Heart right ventricle (tissue), 16 donors: ENCODE data around the gene LARGE1. TPM values are rescaled to one million over a fixed set of nuclear protein-coding genes. Genes with fewer than 3 reads are reported as not detected.
A peak's percentile ranks its signal among the peaks of the same experiment; 100 is the strongest.

Source experiments
- ATAC-seq, 8 donors: fragments of 200-7000 bp; cut with Tn5 transposase; one replicate each; pipeline ENCODE4 v1.9.1; 2020; ENCODE audit warnings: mild to moderate bottlenecking in 8 of 8, moderate library complexity in 8 of 8, moderate number of reproducible peaks in 1 of 8
- DNase-seq, 2 donors: peaks; one replicate each; pipeline ENCODE4 v3.0.0-alpha.2; 2020
- H3K27ac ChIP-seq, 10 donors: fragments of 200-600 bp; sonication (generic) in 2 of 10; one replicate each; pipeline versions ENCODE4 v1.5.0 to v1.8.0; 2020 to 2022; ENCODE audit warnings: mild to moderate bottlenecking in 3 of 10
- H3K27me3 ChIP-seq, 7 donors: fragments of 200-600 bp; one replicate each; pipeline ENCODE4 v1.8.0; 2021 to 2022; ENCODE audit warnings: mild to moderate bottlenecking in 2 of 7
- H3K36me3 ChIP-seq, 9 donors: fragments of 200-600 bp; sonication (generic) in 1 of 9; one replicate each; pipeline versions ENCODE4 v1.5.0 to v1.8.0; 2020 to 2022; ENCODE audit warnings: mild to moderate bottlenecking in 2 of 9
- H3K4me1 ChIP-seq, 9 donors: fragments of 200-600 bp; sonication (generic) in 1 of 9; one replicate each; pipeline versions ENCODE4 v1.5.0 to v1.8.0; 2020 to 2022; ENCODE audit warnings: mild to moderate bottlenecking in 4 of 9
- H3K4me3 ChIP-seq, 10 donors: fragments of 200-600 bp; sonication (generic) in 2 of 10; one replicate each; pipeline versions ENCODE4 v1.5.0 to v1.8.0; 2020 to 2022; ENCODE audit warnings: mild to moderate bottlenecking in 7 of 10, moderate library complexity in 2 of 10
- H3K9me3 ChIP-seq, 11 donors: fragments of 200-600 bp in 10 of 11; sonication (generic) in 2 of 11; one replicate each; pipeline versions ENCODE4 v1.5.0 to v1.8.0; 2013 to 2022; ENCODE audit warnings: mild to moderate bottlenecking in 2 of 11, control low read depth in 1 of 11, moderate library complexity in 1 of 11
- WGBS, 2 donors: extraction: QIAGEN DNeasy Blood & Tissue Kit; methylation state at CpG; one replicate each; pipeline ENCODE4 v1.1.7; 2013; ENCODE audit warnings: inconsistent platforms in 1 of 2; 5-methylcytosine and 5-hydroxymethylcytosine counted together
- intact Hi-C, 10 donors: fragments of 100-400 bp; cut with DNase I; formaldehyde crosslinking; loops; one replicate each; pipeline versions ENCODE4 v1.11.1 to v1.14.2; 2022
- polyA plus RNA-seq, 2 donors: library from polyadenylated mRNA; stranded (reverse); fragments of 200-250 nt; gene quantifications; one replicate each; pipeline ENCODE4 v1.2.3, GENCODE V29; 2013
- total RNA-seq, 10 donors: library from RNA; stranded (reverse); fragmentation: NEBNext Ultra II Directional in 3 of 10; extraction: Animal tissue kit (Norgen Biotek cat#: 25700) in 3 of 10; gene quantifications; one replicate each; pipeline versions ENCODE4 v1.2.1 to v1.2.4, GENCODE V29; 2021 to 2023
- TF ChIP-seq, protein P1 (sequence below), 9 donors: fragments of 200-600 bp; sonication (generic) in 2 of 9; IDR thresholded peaks; one replicate each; pipeline versions ENCODE4 v1.5.0 to v1.8.0; 2021 to 2022; ENCODE audit warnings: antibody characterized with exemption in 9 of 9, mild to moderate bottlenecking in 5 of 9, moderate library complexity in 1 of 9
- donor health status: Arrhythmogenic right ventricular cardiomyopathy.
- donor health status: ischemic (EF 13 %, LVEDD 7.1; RV severe dilation, severe dysfunction).
- donor health status: healthy with polysubstance abuse.
- donor health status: DM: no; HTN: yes; CAD: no.
- donor health status: DM: no; HTN: no; CAD: no.
- donor health status: ischemic (EF 25% LVEDD 6.9; RV normal size, moderate dysfunction).
- donor health status: ischemic (EF 25% LVEDD 5.7; RV mildly dilated, moderate dysfunction).
- donor health status: healthy.
- donor health status: DM: yes; HTN: yes; CAD: no.
- donor health status: Ischemic cardiomyopathy.
- donor health status: ischemic (EF 35%, LVEDD 5.7; RV mildly dilated, moderate dysfunction).
- donor health status: nonischemic (EF 11% LVEDD 7.7; RV severe dilation, severe dysfunction).
- donor health status: DM: yes; HTN: yes; CAD: no.
- donor health status: PGD.
- donor health status: ischemic (EF 29% LVEDD 5.4; RV normal size, mild dysfunction).
- donor health status: nonischemic (EF 23%, LVEDD 6.1; RV moderate dilation, normal function).

The LARGE1 gene
- total and polyA plus RNA-seq, 12 donors = 33.7 to 184 (median 144) TPM

- Histone ChIP-seq H3K4me1 (peaks cover 4 to 29% (median 17%) of the 10 kb centered on the region in 9 donors), H3K36me3 (peaks cover 0 to 9% (median 0%) of the 10 kb centered on the region in 9 donors), H3K27me3 (no peaks in the 10 kb centered on the region), H3K9me3 (peaks cover 0 to 9% (median 0%) of the 10 kb centered on the region in 11 donors), H3K4me3 (no peak overlapping the region), H3K27ac (no peak overlapping the region)
- 94 to 95% methylated on average over 4 of the region's 4 CpGs for WGBS, 2 donors
- intact Hi-C loops = no loop called here
- ATAC-seq (no peak), DNase-seq (no peak)
- TF ChIP-seq, protein P1, sequence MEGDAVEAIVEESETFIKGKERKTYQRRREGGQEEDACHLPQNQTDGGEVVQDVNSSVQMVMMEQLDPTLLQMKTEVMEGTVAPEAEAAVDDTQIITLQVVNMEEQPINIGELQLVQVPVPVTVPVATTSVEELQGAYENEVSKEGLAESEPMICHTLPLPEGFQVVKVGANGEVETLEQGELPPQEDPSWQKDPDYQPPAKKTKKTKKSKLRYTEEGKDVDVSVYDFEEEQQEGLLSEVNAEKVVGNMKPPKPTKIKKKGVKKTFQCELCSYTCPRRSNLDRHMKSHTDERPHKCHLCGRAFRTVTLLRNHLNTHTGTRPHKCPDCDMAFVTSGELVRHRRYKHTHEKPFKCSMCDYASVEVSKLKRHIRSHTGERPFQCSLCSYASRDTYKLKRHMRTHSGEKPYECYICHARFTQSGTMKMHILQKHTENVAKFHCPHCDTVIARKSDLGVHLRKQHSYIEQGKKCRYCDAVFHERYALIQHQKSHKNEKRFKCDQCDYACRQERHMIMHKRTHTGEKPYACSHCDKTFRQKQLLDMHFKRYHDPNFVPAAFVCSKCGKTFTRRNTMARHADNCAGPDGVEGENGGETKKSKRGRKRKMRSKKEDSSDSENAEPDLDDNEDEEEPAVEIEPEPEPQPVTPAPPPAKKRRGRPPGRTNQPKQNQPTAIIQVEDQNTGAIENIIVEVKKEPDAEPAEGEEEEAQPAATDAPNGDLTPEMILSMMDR (IDR thresholded peaks at IDR 0.05) = no peak
Observed at GRCh38 chr22:33748714-33749113, 171.6 kb downstream of the LARGE1 start.

DNA sequence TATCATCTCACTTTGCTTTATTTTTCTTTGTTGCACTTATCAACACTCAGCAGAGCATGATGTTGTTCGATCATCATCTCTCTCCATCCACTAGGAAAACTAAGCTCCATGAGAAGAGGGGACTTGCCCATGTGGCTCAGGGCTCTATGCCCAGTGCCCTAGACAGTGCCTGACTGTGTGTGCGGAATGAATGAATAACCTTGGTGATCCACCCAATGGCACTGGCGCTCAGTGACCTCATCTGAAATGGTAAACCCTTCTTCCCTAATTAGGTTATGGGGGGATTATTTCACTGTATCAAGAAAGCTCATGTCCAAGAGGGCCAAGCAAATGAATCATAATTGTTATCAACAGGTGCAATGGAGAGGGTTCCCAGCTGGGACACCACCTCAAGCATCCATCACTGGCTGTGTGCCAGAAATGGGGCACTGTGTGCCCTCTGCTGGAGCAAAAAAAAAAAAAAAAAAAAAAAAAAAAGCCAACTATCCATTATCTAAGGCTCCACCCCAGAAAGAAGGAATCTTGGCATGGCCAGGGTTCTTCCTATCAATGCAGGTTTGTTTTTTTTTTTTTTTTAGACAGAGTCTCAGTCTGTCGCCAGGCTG, 172.6 kb downstream of the LARGE1 start:
- H3K27ac ChIP-seq = no peak overlapping the region
- WGBS, 2 donors = 87 to 88% methylated on average over 4 of the region's 4 CpGs
- DNase-seq (no peak), ATAC-seq (peak in 5 of 8 donors; percentile 16 to 45 (median 33))
- no peaks in the 10 kb centered on the region for H3K27me3 ChIP-seq
- TF ChIP-seq, protein P1 (IDR thresholded peaks at IDR 0.05) = peak in 2 of 9 donors; percentile 5 to 7
- intact Hi-C loops = no loop called here
- H3K36me3 ChIP-seq = peaks cover 0 to 4% (median 0%) of the 10 kb centered on the region in 9 donors
- peaks cover 4 to 29% (median 17%) of the 10 kb centered on the region in 9 donors for H3K4me1 ChIP-seq
- H3K4me3 ChIP-seq = no peak overlapping the region
- peaks cover 0 to 4% (median 0%) of the 10 kb centered on the region in 11 donors for H3K9me3 ChIP-seq

DNA sequence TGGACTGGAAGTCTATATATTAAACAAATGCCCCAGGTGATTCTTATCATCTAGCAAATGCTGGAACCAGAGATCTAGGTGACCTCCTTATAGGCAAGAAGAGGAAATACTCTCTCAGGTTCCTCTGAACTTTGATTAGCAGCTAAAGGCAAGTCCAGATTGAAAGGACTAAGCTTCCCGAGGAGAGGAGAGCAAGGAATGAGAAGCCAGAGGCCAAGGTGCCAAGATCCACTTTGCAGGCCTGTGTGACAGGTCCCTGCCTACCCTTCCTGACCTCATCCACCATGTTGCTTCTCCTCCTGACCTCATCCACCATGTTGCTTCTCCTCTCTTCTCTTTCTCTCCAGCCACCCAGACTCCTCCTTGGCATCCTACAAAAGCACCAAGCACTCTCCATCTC, 173.2 kb downstream of the LARGE1 start:
- Histone ChIP-seq H3K4me3 (no peak overlapping the region), H3K27ac (no peak overlapping the region), H3K9me3 (peaks cover 0 to 2% (median 0%) of the 10 kb centered on the region in 11 donors), H3K36me3 (no peaks in the 10 kb centered on the region), H3K4me1 (peaks cover 4 to 29% (median 17%) of the 10 kb centered on the region in 9 donors), H3K27me3 (no peaks in the 10 kb centered on the region)
- peak in 1 of 8 donors; percentile 9 for ATAC-seq
- intact Hi-C loops = no loop called here
- no peak for DNase-seq
- WGBS, 2 donors = 63 to 92% methylated on average over 1 of the region's 1 CpG
- TF ChIP-seq, protein P1 (IDR thresholded peaks at IDR 0.05) = no peak

DNA sequence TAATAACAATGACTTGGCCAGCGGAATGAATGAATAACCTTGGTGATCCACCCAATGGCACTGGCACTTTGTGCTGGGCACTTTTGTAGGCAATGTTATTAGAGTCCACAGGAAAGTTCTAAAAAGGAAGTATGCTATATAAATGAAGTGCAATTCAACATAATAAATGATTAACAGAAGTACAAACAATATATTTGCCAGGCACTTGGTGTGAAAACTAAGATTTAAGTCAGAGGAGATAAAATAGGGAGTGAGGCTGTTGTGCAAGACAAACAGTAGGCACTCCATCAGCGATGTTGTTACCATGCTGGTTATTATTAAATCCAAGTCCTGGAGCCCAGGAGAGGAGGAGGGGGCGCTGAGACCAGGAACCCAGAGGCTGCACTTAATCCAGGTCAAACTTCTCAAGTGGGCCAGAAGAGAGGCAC, 173.8 kb downstream of the LARGE1 start:
- DNase-seq (no peak), ATAC-seq (no peak)
- intact Hi-C loops = no loop called here
- Histone ChIP-seq H3K4me1 (peaks cover 4 to 29% (median 20%) of the 10 kb centered on the region in 9 donors), H3K36me3 (no peaks in the 10 kb centered on the region), H3K9me3 (no peaks in the 10 kb centered on the region), H3K27ac (no peak overlapping the region), H3K27me3 (no peaks in the 10 kb centered on the region), H3K4me3 (no peak overlapping the region)
- TF ChIP-seq, protein P1 (IDR thresholded peaks at IDR 0.05) = no peak
- WGBS, 2 donors = 82 to 89% methylated on average over 3 of the region's 3 CpGs
